ENCODE results near the gene CNNM4.
A peak's percentile ranks its signal among the peaks of the same experiment; 100 is the strongest.

Gene CNNM4

GRCh38 chr2:96760986-96761832 lies 507 bp downstream of the CNNM4 start:
- DNase-seq: no peak

- peak; percentile 25 for DNase-seq
Measured at GRCh38 chr2:96762529-96763311, 2.0 kb downstream of the CNNM4 start.

- no peak for DNase-seq
Measured at GRCh38 chr2:96763511-96764252, 3.0 kb downstream of the CNNM4 start.

GRCh38 chr2:96764253-96764637 lies 3.5 kb downstream of the CNNM4 start:
- no peak for DNase-seq

DNA sequence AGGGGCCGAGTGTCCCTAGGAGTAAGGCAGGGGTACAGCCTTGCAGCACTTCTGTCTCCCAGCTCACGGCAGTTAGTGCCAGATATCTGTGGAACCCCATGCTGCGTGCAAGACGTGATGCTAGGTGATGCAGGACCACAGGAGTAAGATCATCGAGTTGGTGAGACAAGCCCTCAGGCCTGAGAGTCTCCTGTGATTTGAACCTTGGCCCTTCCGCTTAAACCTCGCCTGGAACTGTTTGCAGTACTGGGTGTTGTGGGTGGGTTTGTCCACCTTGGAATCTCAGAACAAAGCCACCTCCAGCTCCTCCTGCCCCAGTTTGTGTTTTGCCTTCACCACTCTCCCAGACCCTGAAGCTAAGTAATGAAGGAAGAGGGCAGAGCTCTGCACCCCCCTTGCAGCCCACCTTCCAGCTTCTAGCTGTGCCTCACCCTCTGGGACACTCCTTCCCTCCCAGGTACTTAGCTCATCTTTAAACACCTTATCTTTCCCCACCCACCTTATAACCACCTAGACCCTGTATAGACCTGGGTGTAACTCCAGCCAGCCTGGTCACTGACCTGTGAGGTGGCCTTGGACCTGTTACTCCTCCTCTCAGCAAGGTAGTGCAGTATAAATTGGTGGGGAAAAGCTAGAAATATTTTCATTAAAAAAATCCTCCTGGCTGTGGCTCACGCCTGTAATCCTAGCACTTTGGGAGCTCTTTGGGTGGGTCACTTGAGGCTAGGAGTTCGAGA lies 6.6 kb downstream of the CNNM4 start:
- no peak for DNase-seq

DNA sequence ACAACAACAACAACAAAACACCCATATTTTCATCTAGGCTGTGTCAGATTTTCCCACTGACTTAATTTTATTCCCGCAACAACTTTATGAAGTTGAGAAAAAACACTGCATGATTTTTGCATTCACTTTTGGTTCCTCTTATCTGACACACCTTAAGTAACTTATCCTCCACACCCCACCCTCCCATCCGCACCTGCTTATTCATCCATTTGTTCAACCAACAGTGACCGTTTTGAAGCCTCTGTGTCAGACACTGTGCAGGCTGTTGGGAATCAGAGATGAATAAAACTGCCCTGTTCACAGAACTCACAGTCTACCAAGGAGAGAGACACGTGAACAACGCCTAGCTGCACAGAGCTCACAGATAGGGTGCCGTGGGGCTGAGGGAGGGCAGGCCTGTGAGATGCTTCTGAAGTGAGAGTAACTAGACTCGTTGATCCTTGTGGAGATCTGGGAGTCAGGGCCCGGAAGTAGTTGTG lies 7.4 kb downstream of the CNNM4 start:
- DNase-seq: no peak

- no peak for DNase-seq
Measured at GRCh38 chr2:96769814-96770213, 9.1 kb downstream of the CNNM4 start.

DNA sequence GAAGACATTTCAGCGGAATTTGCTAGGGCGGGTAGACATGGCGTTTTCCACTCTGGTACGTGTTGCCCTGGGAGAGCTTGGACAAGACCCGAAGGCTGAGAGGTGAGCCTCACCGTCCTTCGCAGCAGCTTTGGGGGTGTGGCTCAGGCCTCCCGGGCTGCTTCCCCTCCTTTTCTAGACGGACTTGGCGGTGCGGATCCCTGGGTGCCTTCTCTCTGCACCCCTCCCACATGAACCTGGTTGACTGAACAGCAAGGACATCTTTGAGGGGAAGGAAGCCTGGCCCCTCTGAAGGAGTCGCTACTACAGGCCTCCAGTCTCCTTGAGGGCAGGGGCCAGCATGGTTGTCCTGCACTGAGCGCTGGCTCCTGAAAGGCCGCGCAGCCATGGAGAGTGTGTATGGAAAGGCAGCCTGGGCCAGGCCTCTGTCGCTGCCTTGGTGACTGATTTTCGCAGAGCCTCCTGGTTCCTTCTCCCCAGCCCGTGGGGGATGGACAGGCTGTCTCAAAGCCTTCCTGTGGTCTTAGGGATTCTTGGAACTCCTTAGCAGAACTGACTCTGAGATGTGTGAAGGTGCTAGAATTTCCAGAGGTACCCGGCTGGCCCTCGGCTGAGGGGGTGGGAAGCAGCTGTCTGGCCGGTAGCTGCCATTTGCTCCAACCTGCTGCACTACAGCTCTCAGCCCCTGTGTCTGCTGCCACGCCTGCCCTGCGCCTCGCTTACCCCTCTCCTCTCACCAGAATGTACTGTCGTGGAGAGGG lies 9.9 kb downstream of the CNNM4 start:
- DNase-seq: no peak

DNA sequence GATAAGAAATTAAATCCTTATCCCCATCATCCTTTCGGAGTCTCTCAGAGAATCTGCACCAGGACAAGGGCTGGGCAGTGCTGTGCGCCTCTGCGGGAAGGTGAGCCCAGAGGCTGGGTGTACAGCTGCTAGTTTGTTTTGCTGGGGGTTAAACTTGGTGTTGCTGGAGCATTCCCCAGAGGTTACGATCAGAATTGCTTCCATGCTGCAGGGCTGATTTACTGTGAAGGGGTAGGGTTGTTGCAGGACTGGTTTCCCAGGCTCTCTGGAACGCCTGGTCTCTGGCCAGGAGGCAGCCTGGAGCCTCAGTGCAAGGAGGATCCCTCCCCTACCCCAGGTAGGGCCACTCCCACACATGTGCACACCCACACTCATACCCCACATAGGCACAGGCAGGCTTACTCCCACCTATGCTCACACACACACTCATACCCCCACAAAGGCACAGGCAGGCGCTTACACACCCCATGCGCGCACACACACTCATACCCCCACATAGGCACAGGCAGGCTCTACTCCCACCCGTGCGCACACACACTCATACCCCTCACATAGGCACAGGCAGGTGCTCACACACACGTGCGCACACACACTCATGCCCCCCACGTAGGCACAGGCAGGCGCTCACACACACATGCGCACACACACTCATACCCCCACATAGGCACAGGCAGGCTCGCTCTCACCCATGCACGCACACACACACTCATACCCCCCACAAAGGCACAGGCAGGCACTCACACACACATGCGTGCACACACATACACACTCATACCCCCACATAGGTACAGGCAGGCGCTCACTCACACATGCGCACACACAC lies 11.3 kb downstream of the CNNM4 start:
- no peak for DNase-seq

DNA sequence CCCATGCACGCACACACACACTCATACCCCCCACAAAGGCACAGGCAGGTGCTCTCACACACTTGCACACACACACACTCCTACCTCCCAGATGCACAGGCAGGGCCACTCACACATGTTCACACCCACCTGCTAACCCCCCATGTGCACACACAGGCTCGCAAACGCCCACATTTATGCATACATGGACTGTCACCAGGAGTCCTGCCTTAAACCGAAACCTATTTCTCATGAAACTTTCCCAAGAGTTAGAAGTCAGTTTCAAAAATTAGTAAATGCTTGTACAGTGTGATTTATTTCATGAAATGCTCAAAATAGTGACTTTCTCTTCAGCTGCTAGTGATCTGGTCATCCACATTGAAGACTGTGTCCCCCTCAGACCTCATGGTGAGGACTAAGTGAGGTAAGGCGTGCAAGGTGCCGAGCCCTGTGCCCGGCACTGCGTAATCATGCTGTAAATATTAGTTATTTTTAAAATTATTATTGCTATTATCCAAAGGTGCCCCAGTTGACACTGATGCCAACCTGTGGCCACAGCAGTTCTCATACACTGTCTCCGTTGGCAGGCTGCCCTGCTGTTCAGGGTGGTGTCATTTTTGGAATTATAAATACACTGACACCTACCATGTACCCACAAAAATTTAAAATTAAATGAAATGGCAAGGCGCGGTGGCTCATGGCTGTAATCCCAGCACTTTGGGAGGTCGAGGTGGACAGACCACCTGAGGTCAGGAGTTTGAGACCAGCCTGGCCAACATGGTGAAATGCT lies 12.4 kb downstream of the CNNM4 start:
- DNase-seq: no peak

- peak; percentile 64 for DNase-seq
Measured at GRCh38 chr2:96773922-96774321, 13.2 kb downstream of the CNNM4 start.

- DNase-seq: no peak
Measured at GRCh38 chr2:96775160-96775559, 14.5 kb downstream of the CNNM4 start.

GRCh38 chr2:96783388-96783787 lies 22.7 kb downstream of the CNNM4 start:
- no peak for DNase-seq

DNA sequence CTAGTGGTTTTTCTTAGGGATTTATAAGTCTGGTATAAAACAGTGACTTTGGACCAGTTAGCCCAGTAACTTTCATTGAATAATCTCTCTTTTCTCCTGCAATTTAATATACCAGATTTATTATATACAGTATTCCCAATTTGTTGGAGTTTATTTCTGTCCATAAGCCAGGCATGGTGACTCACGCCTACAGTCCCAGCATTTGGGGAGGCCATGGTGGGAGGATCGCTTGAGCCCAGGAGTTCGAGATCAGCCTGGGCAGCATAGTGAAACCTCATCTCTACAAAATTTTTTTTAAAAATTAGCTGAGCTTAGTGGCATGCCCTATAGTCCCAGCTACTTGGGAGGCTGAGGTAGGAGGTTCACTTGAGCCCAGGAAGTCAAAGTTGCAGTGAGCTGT lies 26.7 kb downstream of the CNNM4 start:
- no peak for DNase-seq

GRCh38 chr2:96788442-96789244 lies 27.9 kb downstream of the CNNM4 start:
- no peak for DNase-seq

GRCh38 chr2:96789245-96789617 lies 28.5 kb downstream of the CNNM4 start:
- DNase-seq: no peak

DNA sequence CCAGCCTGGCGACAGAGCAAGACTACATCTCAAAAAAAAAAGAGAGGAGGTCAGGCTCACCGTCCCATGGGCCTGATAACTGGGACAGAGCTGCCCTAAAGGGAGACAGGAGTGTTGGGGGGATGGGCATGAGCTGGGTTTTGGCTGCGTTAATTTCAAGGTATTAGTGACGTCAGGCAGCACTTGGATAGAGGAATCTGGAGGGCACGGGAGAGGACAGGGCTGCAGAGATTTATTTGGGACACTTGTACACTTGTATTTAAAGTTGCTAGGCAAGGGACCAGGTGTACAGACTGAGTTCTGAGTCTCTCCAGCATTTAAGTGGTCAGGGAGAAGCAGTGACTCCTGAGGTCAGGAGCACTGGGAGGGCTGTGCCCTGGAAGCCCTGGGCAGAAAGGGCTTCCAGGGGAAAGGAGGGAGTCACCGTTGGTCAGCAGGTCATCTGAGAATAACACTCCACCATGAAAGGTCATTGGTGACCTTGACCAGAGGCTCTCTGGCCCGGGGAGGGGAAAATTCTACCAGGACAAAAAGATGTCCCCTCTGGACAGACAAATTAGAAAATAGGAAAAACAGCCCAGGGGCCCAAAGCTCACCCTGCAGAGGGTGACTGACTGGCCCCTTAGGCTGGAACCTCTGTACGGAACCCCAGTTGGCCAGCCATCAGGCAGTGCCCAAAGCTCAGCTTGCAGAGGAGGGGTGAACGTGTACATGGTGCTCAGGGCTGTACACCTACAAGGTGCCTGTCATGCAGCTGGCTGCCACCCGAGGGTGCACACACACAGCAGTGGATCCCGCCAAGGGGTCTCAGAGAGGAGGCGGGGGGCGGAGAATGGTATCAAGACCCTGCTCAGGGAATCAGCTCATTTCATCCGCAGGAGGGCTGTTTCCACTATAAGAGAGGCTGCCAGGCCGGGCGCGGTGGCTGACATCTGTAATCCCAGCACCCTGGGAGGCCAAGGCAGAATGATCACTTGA lies 32.4 kb downstream of the CNNM4 start:
- DNase-seq: no peak

DNA sequence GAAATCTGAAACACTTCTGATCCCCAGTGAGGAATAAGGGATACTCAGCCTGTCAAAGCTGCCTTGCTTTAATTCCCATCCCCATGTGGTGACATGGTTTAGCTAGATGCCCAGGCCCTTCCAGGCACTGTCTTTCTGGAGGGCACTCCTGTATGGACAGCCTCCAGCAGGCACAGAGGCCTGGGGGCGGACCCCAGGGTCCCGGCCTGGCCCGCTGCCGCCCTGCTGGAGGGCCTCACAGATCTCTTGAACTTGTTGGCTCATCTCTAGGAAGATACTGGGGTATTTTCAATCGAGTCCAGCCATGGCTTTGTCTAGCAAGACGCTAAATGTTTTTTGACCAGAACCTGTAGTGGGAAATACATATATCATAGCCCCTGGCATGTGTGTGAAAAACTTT lies 34.4 kb downstream of the CNNM4 start:
- no peak for DNase-seq
